Smooth muscle cell (in vitro differentiated cells): ENCODE results near the gene FAM228B. TPM values are rescaled to one million over a fixed set of nuclear protein-coding genes. Genes with fewer than 3 reads are reported as not detected.

Experiments used
- DNase-seq: peaks from one replicate; lab custom pipeline; 2025; ENCODE audit not compliant: unreplicated experiment; lab: John Stamatoyannopoulos, UW
- H2AFZ ChIP-seq: fragments of 200-600 bp; sonication (generic); 2 replicates; pipeline ENCODE4 v1.6.0; 2016; ENCODE audit warnings: antibody characterized with exemption, low read depth, mild to moderate bottlenecking
- H3F3A ChIP-seq: fragments of 200-600 bp; sonication (generic); 2 replicates; pipeline ENCODE4 v1.6.0; 2017; ENCODE audit warnings: antibody characterized with exemption, low read depth
- H3K27ac ChIP-seq: fragments of 200-600 bp; sonication (generic); 2 replicates; pipeline ENCODE4 v1.5.1; 2016; ENCODE audit warnings: low read depth, mild to moderate bottlenecking
- H3K27me3 ChIP-seq: fragments of 200-600 bp; sonication (generic); 2 replicates; pipeline ENCODE4 v1.6.1; 2016; ENCODE audit warnings: low read depth, mild to moderate bottlenecking
- H3K36me3 ChIP-seq: fragments of 200-600 bp; sonication (generic); 2 replicates; pipeline ENCODE4 v1.5.1; 2016; ENCODE audit warnings: low read depth
- H3K4me1 ChIP-seq: fragments of 200-600 bp; sonication (generic); 2 replicates; pipeline ENCODE4 v1.5.1; 2016; ENCODE audit warnings: low read depth
- H3K4me2 ChIP-seq: fragments of 200-600 bp; sonication (generic); 2 replicates; pipeline ENCODE4 v1.6.0; 2016; ENCODE audit warnings: mild to moderate bottlenecking
- H3K4me3 ChIP-seq: fragments of 200-600 bp; sonication (generic); 2 replicates; pipeline ENCODE4 v1.5.1; 2016; ENCODE audit warnings: mild to moderate bottlenecking
- H3K79me2 ChIP-seq: fragments of 200-600 bp; sonication (generic); 2 replicates; pipeline ENCODE4 v1.6.0; 2016; ENCODE audit warnings: low read depth, mild to moderate bottlenecking
- H3K9ac ChIP-seq: fragments of 200-600 bp; sonication (generic); 2 replicates; pipeline ENCODE4 v1.6.0; 2016; ENCODE audit warnings: low read depth
- H3K9me3 ChIP-seq: fragments of 200-600 bp; sonication (generic); replicated peaks from 2 replicates; pipeline ENCODE4 v1.5.1; 2016; ENCODE audit warnings: low read depth
- H4K20me1 ChIP-seq: fragments of 200-600 bp; sonication (generic); 2 replicates; pipeline ENCODE4 v1.6.0; 2016; ENCODE audit warnings: low read depth
- CTCF ChIP-seq: fragments of 200-600 bp; sonication (generic); IDR thresholded peaks from 2 replicates; pipeline ENCODE4 v1.5.1; 2017; ENCODE audit warnings: borderline replicate concordance, mild to moderate bottlenecking, antibody characterized with exemption; ENCODE audit not compliant: insufficient read depth, poor library complexity, severe bottlenecking
- WGBS: methylation state at CpG from one replicate; pipeline ENCODE4 v1.1.7; 2016; ENCODE audit warnings: low lambda C conversion rate; 5-methylcytosine and 5-hydroxymethylcytosine counted together
- polyA plus RNA-seq: library from polyadenylated mRNA; unstranded; fragments of >200 nt; fragmentation: Nextera tagmentation; extraction: Ambion mirVana; gene quantifications from 2 replicates; pipeline ENCODE4 v1.2.1, GENCODE V29; 2016
- total RNA-seq: library from RNA; depleted of rRNA; stranded (reverse); fragments of >200 nt; gene quantifications from 2 replicates; pipeline ENCODE4 v1.2.3, GENCODE V29; 2014

FAM228B gene
- total and polyA plus RNA-seq, 2 experiments from 2014 or later, result 7.0 to 18.1 TPM

GRCh38 chr2:24200799-24201198 lies 77.5 kb downstream of the FAM228B start:
- Histone ChIP-seq H3K9ac (no peak overlapping the region), H4K20me1 (no peaks in the 10 kb centered on the region), H3K27me3 (no peaks in the 10 kb centered on the region), H3F3A (no peaks in the 10 kb centered on the region), H3K4me2 (no peak overlapping the region), H3K27ac (no peak overlapping the region), H3K36me3 (no peaks in the 10 kb centered on the region), H3K79me2 (no peaks in the 10 kb centered on the region), H3K4me3 (no peak overlapping the region), H3K4me1 (no peaks in the 10 kb centered on the region), H2AFZ (no peak overlapping the region), H3K9me3 (no peaks in the 10 kb centered on the region)
- no peak for TF ChIP-seq CTCF
- 98% methylated on average over 3 of the region's 3 CpGs for whole genome bisulfite sequencing
- DNase-seq, result no peak

DNA sequence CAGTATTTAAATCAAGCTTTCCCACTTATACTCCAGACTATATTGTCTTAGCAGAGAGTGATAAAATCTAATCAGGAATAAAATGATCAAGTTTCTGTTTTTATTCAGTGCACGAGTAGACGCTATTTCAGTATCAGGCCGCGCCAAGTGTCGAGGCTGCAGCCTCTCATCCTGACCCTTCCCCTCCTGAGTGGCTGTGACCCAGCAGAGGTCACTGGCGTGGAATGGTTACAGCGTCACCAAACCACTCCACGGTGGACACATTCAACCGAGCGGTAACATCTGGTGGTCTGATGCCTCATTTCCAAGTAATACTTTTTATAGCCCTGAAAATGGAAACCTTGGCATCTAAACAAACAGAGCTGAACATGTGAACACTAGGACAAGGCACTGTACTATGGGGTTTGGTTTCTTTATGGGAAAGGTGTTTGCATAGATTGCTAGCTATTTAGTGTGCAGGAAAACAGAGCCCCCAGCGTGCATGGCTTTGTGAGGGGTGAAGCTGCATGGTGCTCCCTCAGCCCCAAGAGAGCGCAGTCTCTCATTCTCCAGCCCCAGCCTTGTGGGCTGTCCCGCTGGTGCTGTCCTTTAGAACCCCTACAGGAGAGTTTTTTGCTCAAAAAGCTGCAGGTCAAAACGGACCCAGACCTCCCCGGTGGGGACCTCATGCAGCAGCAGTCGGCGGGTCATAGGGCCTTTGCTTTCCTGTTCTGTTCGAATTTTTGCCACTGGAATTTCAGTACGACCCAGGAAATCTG lies 79.9 kb downstream of the FAM228B start:
- Histone ChIP-seq H3F3A (no peaks in the 10 kb centered on the region), H2AFZ (no peak overlapping the region), H3K4me2 (no peak overlapping the region), H3K9me3 (no peaks in the 10 kb centered on the region), H3K79me2 (no peaks in the 10 kb centered on the region), H4K20me1 (no peaks in the 10 kb centered on the region), H3K27ac (no peak overlapping the region), H3K27me3 (no peaks in the 10 kb centered on the region), H3K4me1 (no peaks in the 10 kb centered on the region), H3K36me3 (no peaks in the 10 kb centered on the region), H3K9ac (no peak overlapping the region), H3K4me3 (no peak overlapping the region)
- WGBS, result 93% methylated on average over 19 of the region's 19 CpGs
- no peak for TF ChIP-seq CTCF
- DNase-seq, result no peak

- no peaks in the 10 kb centered on the region for H3K4me1 ChIP-seq
- no peaks in the 10 kb centered on the region for H3K79me2 ChIP-seq
- H3K4me3 ChIP-seq, result no peak overlapping the region
- no peaks in the 10 kb centered on the region for H4K20me1 ChIP-seq
- H3K4me2 ChIP-seq, result no peak overlapping the region
- no peaks in the 10 kb centered on the region for H3K27me3 ChIP-seq
- H2AFZ ChIP-seq, result no peak overlapping the region
- no peak overlapping the region for H3K27ac ChIP-seq
- H3F3A ChIP-seq, result no peaks in the 10 kb centered on the region
- no peak for DNase-seq
- H3K36me3 ChIP-seq, result no peaks in the 10 kb centered on the region
- H3K9me3 ChIP-seq, result no peaks in the 10 kb centered on the region
- WGBS, result 88% methylated on average over 5 of the region's 5 CpGs
- H3K9ac ChIP-seq, result no peak overlapping the region
- no peak for TF ChIP-seq CTCF
Observed at GRCh38 chr2:24203787-24204150, 80.5 kb downstream of the FAM228B start.

DNA sequence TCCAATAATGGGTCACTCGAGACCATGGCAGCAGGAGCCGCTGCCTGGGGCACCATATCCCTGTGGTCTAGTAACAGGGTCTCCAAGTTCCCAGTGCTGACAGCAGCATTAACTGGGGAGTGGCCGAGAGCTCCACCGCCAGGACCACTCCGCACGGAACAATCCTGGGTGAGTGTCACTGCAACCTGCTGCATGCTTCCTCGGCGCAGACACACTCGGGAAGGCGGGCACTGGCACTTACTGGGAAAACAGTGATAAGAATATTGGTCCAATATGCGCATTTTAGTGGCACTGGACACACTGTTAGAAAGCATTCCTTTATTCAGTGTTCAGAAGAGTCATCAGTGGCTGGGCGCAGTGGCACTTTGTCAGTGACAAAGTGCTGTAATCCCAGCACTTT lies 81.2 kb downstream of the FAM228B start:
- Histone ChIP-seq H3K36me3 (no peaks in the 10 kb centered on the region), H3K9ac (no peak overlapping the region), H3K9me3 (no peaks in the 10 kb centered on the region), H2AFZ (no peak overlapping the region), H4K20me1 (no peaks in the 10 kb centered on the region), H3K27me3 (no peaks in the 10 kb centered on the region), H3K4me2 (no peak overlapping the region), H3K27ac (no peak overlapping the region), H3K4me3 (no peak overlapping the region), H3K4me1 (no peaks in the 10 kb centered on the region), H3K79me2 (no peaks in the 10 kb centered on the region), H3F3A (no peaks in the 10 kb centered on the region)
- TF ChIP-seq CTCF, result no peak
- DNase-seq, result no peak
- WGBS, result 96% methylated on average over 12 of the region's 12 CpGs
